ENCODE results near the gene LSP1.

Gene LSP1

GRCh38 chr11:1916986-1917522 is 64.2 kb downstream of the LSP1 start:
- Histone ChIP-seq H3K4me1 (ENCODE audit: control insufficient read depth, low read depth, low read length) (no peaks in the 10 kb centered on the region), H4K8ac (ENCODE audit: low read depth, low read length) (no peak overlapping the region), H3K79me2 (ENCODE audit: control insufficient read depth, insufficient read depth, low read length) (no peaks in the 10 kb centered on the region), H3K56ac (ENCODE audit: low read length) (no peak overlapping the region), H3K4ac (ENCODE audit: low read depth, low read length) (no peak overlapping the region), H2BK120ac (ENCODE audit: low read depth, low read length) (no peak overlapping the region), H4K5ac (ENCODE audit: low read length) (no peak overlapping the region), H2BK15ac (replicated peaks; ENCODE audit: low read depth) (no peak overlapping the region), H3K27ac (ENCODE audit: low read depth, low read length) (no peak overlapping the region), H3K27me3 (ENCODE audit: insufficient read depth, low read length, poor library complexity) (no peaks in the 10 kb centered on the region), H2BK5ac (ENCODE audit: low read length) (no peak overlapping the region), H3K36me3 (ENCODE audit: control insufficient read depth, insufficient read depth, low read length) (no peaks in the 10 kb centered on the region), H3K4me3 (ENCODE audit: low read length) (no peak overlapping the region), H3K23ac (ENCODE audit: low read length) (no peak overlapping the region), H3K4me2 (ENCODE audit: low read length) (no peak overlapping the region), H3K79me1 (ENCODE audit: low read length) (no peaks in the 10 kb centered on the region), H3K9ac (ENCODE audit: low read length) (no peak overlapping the region), H3K18ac (ENCODE audit: low read length) (no peak overlapping the region), H2AK5ac (ENCODE audit: low read length) (no peak overlapping the region)
- WGBS (ENCODE audit: extremely low coverage, insufficient coverage, low lambda C conversion rate): no CpG with 5 or more reads among the region's 8 CpGs
- DNase-seq: no peak

GRCh38 chr11:1917523-1918435 is 64.9 kb downstream of the LSP1 start:
- Histone ChIP-seq H4K5ac (ENCODE audit: low read length) (no peak overlapping the region), H3K79me1 (ENCODE audit: low read length) (no peaks in the 10 kb centered on the region), H3K56ac (ENCODE audit: low read length) (no peak overlapping the region), H2BK5ac (ENCODE audit: low read length) (no peak overlapping the region), H3K27me3 (ENCODE audit: insufficient read depth, low read length, poor library complexity) (no peaks in the 10 kb centered on the region), H3K4me2 (ENCODE audit: low read length) (no peak overlapping the region), H4K8ac (ENCODE audit: low read depth, low read length) (no peak overlapping the region), H2BK15ac (replicated peaks; ENCODE audit: low read depth) (no peak overlapping the region), H3K79me2 (ENCODE audit: control insufficient read depth, insufficient read depth, low read length) (no peaks in the 10 kb centered on the region), H3K27ac (ENCODE audit: low read depth, low read length) (no peak overlapping the region), H3K4ac (ENCODE audit: low read depth, low read length) (no peak overlapping the region), H3K4me1 (ENCODE audit: control insufficient read depth, low read depth, low read length) (no peaks in the 10 kb centered on the region), H3K18ac (ENCODE audit: low read length) (no peak overlapping the region), H3K36me3 (ENCODE audit: control insufficient read depth, insufficient read depth, low read length) (no peaks in the 10 kb centered on the region), H2AK5ac (ENCODE audit: low read length) (no peak overlapping the region), H3K9ac (ENCODE audit: low read length) (no peak overlapping the region), H2BK120ac (ENCODE audit: low read depth, low read length) (no peak overlapping the region), H3K23ac (ENCODE audit: low read length) (no peak overlapping the region), H3K4me3 (ENCODE audit: low read length) (no peak overlapping the region)
- no CpG with 5 or more reads among the region's 34 CpGs for WGBS (ENCODE audit: extremely low coverage, insufficient coverage, low lambda C conversion rate)
- DNase-seq: peak; percentile 20

DNA sequence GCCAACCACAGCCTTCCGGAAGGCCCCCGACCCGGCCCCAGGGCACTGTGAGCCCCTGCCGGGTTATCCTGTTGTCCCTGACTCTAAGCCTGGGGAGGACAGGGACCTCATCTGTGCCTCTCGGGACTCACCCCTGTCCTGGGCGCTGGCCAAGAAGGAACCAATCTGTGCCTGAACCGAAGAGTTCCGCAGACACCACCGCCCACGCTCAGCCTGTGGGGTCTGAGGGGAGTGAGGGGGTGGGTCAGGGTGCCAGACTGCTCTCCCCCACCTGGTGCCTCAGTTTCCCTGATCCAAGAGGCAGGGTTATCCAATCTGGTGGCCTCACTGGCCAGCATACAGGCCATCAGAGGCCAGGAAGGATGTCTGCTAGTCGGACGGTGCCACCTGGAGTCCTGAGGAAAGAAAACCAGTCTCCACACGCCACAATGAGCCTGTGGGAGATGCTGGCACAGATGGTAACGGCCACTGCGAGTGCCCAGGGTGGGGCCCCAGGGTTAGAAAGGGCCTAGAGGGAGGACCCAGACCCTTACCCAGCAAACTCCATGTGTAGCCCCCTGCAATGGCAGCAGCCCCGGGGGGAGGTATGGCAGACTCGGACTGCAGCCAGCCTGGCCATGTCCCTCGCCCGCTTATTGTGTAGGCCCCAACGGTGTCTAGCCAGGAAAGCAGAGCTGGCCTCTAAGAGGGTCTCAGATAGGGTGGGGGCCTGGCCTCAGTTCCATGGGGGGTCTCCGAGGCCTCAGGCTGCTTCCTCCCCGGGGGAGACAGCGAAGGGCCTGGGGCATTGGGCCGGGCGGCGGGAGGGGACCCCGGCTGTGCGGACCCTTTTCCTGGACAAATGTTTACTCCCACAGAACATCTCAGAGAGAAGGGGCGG is 65.8 kb downstream of the LSP1 start:
- H2AK5ac ChIP-seq (ENCODE audit: low read length): no peak overlapping the region
- H2BK120ac ChIP-seq (ENCODE audit: low read depth, low read length): no peak overlapping the region
- WGBS (ENCODE audit: extremely low coverage, insufficient coverage, low lambda C conversion rate): no CpG with 5 or more reads among the region's 29 CpGs
- H2BK5ac ChIP-seq (ENCODE audit: low read length): no peak overlapping the region
- H3K4me1 ChIP-seq (ENCODE audit: control insufficient read depth, low read depth, low read length): no peaks in the 10 kb centered on the region
- DNase-seq: no peak
- H3K56ac ChIP-seq (ENCODE audit: low read length): no peak overlapping the region
- H3K9ac ChIP-seq (ENCODE audit: low read length): no peak overlapping the region
- no peak overlapping the region for H3K18ac ChIP-seq (ENCODE audit: low read length)
- no peak overlapping the region for H3K4ac ChIP-seq (ENCODE audit: low read depth, low read length)
- no peak overlapping the region for H4K5ac ChIP-seq (ENCODE audit: low read length)
- no peak overlapping the region for H3K4me3 ChIP-seq (ENCODE audit: low read length)
- H3K4me2 ChIP-seq (ENCODE audit: low read length): no peak overlapping the region
- H4K8ac ChIP-seq (ENCODE audit: low read depth, low read length): no peak overlapping the region
- no peak overlapping the region for H2BK15ac ChIP-seq (replicated peaks; ENCODE audit: low read depth)
- H3K36me3 ChIP-seq (ENCODE audit: control insufficient read depth, insufficient read depth, low read length): no peaks in the 10 kb centered on the region
- H3K79me2 ChIP-seq (ENCODE audit: control insufficient read depth, insufficient read depth, low read length): no peaks in the 10 kb centered on the region
- H3K79me1 ChIP-seq (ENCODE audit: low read length): no peaks in the 10 kb centered on the region
- H3K27me3 ChIP-seq (ENCODE audit: insufficient read depth, low read length, poor library complexity): no peaks in the 10 kb centered on the region
- H3K23ac ChIP-seq (ENCODE audit: low read length): no peak overlapping the region
- H3K27ac ChIP-seq (ENCODE audit: low read depth, low read length): no peak overlapping the region

DNA sequence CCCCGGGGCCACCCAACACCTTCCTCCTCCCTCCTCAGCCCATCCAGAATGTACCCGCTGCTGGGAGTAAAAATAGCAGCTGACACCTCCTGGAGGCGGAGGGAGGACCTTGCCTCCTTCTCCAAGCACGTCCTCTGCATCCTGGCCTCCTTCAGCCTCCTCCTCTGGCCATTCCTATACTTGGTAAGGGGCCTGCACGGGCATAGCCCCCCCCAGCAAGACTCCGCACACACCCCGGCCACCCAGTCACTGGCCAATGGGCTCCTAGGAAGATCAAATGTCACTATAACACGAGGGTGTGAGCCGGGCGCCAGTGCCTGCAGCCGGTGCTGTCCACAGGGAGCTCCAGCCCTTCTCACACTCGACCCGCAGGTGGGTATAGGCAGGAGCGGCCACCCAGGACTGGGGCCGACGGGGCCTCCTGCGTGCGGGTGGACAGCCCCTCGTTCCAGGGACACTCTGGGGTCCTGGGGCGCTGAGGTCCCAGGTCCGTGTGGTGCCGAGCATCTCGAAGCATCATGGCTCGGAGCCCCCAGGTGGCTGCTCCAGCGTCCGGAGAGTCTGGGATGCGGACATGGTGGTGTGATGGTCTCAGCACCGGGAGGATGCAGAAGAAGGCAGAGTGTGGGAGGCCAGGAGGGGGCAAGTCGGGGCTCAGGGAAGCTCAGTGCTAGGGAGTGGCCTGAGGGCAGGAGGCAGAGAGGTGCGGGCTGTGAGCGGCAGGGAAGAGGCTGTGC is 66.7 kb downstream of the LSP1 start, which contains the start of gene TNNT3:
TSS of gene TNNT3 (plus strand) at position 313 of the 737 bp plus-strand sequence. CDS start 3,172 bp downstream, outside the sequence.
- Histone ChIP-seq H2BK15ac (replicated peaks; ENCODE audit: low read depth) (no peak within 1 kb of the TSS), H3K23ac (ENCODE audit: low read length) (no peak within 1 kb of the TSS), H3K79me2 (ENCODE audit: control insufficient read depth, insufficient read depth, low read length) (no peaks in the 10 kb centered on the region), H3K56ac (ENCODE audit: low read length) (no peak within 1 kb of the TSS), H2BK5ac (ENCODE audit: low read length) (no peak within 1 kb of the TSS), H4K5ac (ENCODE audit: low read length) (no peak within 1 kb of the TSS), H3K27me3 (ENCODE audit: insufficient read depth, low read length, poor library complexity) (no peaks in the 10 kb centered on the region), H3K4me3 (ENCODE audit: low read length) (no peak within 1 kb of the TSS), H3K79me1 (ENCODE audit: low read length) (no peaks in the 10 kb centered on the region), H4K8ac (ENCODE audit: low read depth, low read length) (no peak within 1 kb of the TSS), H3K4me2 (ENCODE audit: low read length) (no peak within 1 kb of the TSS), H3K9ac (ENCODE audit: low read length) (no peak within 1 kb of the TSS), H3K18ac (ENCODE audit: low read length) (no peak within 1 kb of the TSS), H3K27ac (ENCODE audit: low read depth, low read length) (no peak within 1 kb of the TSS), H3K36me3 (ENCODE audit: control insufficient read depth, insufficient read depth, low read length) (no peaks in the 10 kb centered on the region), H2BK120ac (ENCODE audit: low read depth, low read length) (no peak within 1 kb of the TSS), H2AK5ac (ENCODE audit: low read length) (no peak within 1 kb of the TSS), H3K4me1 (ENCODE audit: control insufficient read depth, low read depth, low read length) (no peaks in the 10 kb centered on the region), H3K4ac (ENCODE audit: low read depth, low read length) (no peak within 1 kb of the TSS)
- DNase-seq: no peak
- no CpG with 5 or more reads among the region's 31 CpGs for WGBS (ENCODE audit: extremely low coverage, insufficient coverage, low lambda C conversion rate)

DNA sequence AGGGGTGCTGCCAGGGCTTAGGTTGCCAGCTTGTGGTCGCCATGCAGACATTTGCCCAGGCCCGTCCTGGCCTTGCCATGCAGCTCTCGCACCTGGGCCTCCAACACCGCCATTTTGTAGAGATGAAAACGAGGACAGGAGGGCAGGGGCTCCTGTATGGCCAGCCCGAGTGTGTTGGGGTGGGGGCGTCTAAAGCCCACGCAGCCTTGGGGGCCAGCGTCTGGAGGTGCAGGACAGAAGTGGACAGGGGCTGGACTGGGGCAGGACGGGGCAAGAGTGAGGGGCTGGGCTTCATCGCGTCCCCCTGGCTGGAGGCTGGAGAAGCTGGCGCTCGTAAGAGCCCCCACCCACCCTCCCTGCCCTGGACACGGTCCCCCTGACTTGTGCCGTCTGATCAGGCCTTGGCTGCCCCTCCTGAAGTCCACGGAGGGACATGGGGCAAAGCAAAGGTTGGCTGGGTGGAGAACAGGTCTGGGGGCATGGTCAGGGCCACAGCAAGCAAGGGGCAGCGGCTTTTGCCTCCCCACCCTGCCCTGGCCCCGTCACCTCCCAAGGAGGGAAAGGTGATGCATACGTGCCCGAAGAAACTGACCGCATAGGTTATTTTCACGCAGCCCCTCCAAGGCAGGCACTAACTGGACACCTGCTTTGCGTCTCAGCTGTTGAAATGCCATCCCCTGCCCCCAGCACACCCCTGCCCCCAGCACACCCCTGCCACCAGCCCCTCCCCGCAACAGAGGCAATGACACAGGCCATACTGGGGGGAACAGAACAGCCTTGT is 67.4 kb downstream of the LSP1 start:
- Histone ChIP-seq H3K36me3 (ENCODE audit: control insufficient read depth, insufficient read depth, low read length) (no peaks in the 10 kb centered on the region), H3K4me2 (ENCODE audit: low read length) (no peak overlapping the region), H3K27me3 (ENCODE audit: insufficient read depth, low read length, poor library complexity) (no peaks in the 10 kb centered on the region), H3K4me3 (ENCODE audit: low read length) (no peak overlapping the region), H4K5ac (ENCODE audit: low read length) (no peak overlapping the region), H3K4ac (ENCODE audit: low read depth, low read length) (no peak overlapping the region), H3K9ac (ENCODE audit: low read length) (no peak overlapping the region), H4K8ac (ENCODE audit: low read depth, low read length) (no peak overlapping the region), H3K23ac (ENCODE audit: low read length) (no peak overlapping the region), H3K56ac (ENCODE audit: low read length) (no peak overlapping the region), H2BK120ac (ENCODE audit: low read depth, low read length) (no peak overlapping the region), H3K27ac (ENCODE audit: low read depth, low read length) (no peak overlapping the region), H2BK15ac (replicated peaks; ENCODE audit: low read depth) (no peak overlapping the region), H2AK5ac (ENCODE audit: low read length) (no peak overlapping the region), H3K4me1 (ENCODE audit: control insufficient read depth, low read depth, low read length) (no peaks in the 10 kb centered on the region), H3K79me2 (ENCODE audit: control insufficient read depth, insufficient read depth, low read length) (no peaks in the 10 kb centered on the region), H2BK5ac (ENCODE audit: low read length) (no peak overlapping the region), H3K18ac (ENCODE audit: low read length) (no peak overlapping the region), H3K79me1 (ENCODE audit: low read length) (no peaks in the 10 kb centered on the region)
- no CpG with 5 or more reads among the region's 25 CpGs for WGBS (ENCODE audit: extremely low coverage, insufficient coverage, low lambda C conversion rate)
- DNase-seq: no peak

Measured in mesendoderm (in vitro differentiated cells).